ENCODE data around the gene TEX2. TPM values are rescaled to one million over a fixed set of nuclear protein-coding genes. Genes with fewer than 3 reads are reported as not detected.

The TEX2 gene
- total RNA-seq, 4 donors from 2014 or later = 12.3 to 137 (median 30.3) TPM

- Histone ChIP-seq H3K27me3 (no peaks in the 10 kb centered on the region), H3K9me3 (peaks cover 0 to 3% of the 10 kb centered on the region in 2 donors), H3K4me1 (no peaks in the 10 kb centered on the region), H3K36me3 (no peaks in the 10 kb centered on the region), H3K27ac (no peak overlapping the region), H3K4me3 (no peak overlapping the region)
- in situ Hi-C loops (cut with MboI; ENCODE audit: low pct_ligation_motif_present in 1 of 4, low pct_unique_long_range_greater_than_20kb in 1 of 4, low sequenced_read_pairs in 3 of 4) = loop anchor here (25.0 kb wide), 4 partner anchors 134 to 384 kb away; partner anchors contain the start of genes CSHL1 (in 2 of the 4) and GH1 (in 2 of the 4)
- DNase-seq = no peak
- TF ChIP-seq CTCF (IDR thresholded peaks at IDR 0.05) = no peak
- no peak for TF ChIP-seq POLR2AphosphoS5 (IDR thresholded peaks at IDR 0.05)
- no peak for TF ChIP-seq POLR2A (IDR thresholded peaks at IDR 0.05)
- TF ChIP-seq EP300 (IDR thresholded peaks at IDR 0.05; ENCODE audit: low read depth) = no peak
- intact Hi-C loops (cut with DNase I; ENCODE audit: low total_unique reads) = no loop called here
- 71 to 84% methylated on average over 4 to 5 of the region's 5 CpGs for WGBS, 2 donors (ENCODE audit: low coverage in 1 of 2)
These were observed 33.2 kb upstream of the TEX2 start for GRCh38 chr17:64296246-64296645.

- WGBS, 2 donors (ENCODE audit: low coverage in 1 of 2) = 98% methylated on average over 3 of the region's 3 CpGs; no CpG with 5 or more reads in 1 of the 2 donors
- Histone ChIP-seq H3K36me3 (no peaks in the 10 kb centered on the region), H3K4me1 (no peaks in the 10 kb centered on the region), H3K27ac (no peak overlapping the region), H3K4me3 (no peak overlapping the region), H3K9me3 (peaks cover 0 to 3% of the 10 kb centered on the region in 2 donors), H3K27me3 (no peaks in the 10 kb centered on the region)
- intact Hi-C loops (cut with DNase I; ENCODE audit: low total_unique reads) = no loop called here
- in situ Hi-C loops (cut with MboI; ENCODE audit: low pct_ligation_motif_present in 1 of 4, low pct_unique_long_range_greater_than_20kb in 1 of 4, low sequenced_read_pairs in 3 of 4) = loop anchor here (25.0 kb wide), 4 partner anchors 133 to 383 kb away; partner anchors contain the start of genes CSHL1 (in 2 of the 4) and GH1 (in 2 of the 4)
- TF ChIP-seq CTCF (IDR thresholded peaks at IDR 0.05) (no peak), POLR2AphosphoS5 (IDR thresholded peaks at IDR 0.05) (no peak), EP300 (IDR thresholded peaks at IDR 0.05; ENCODE audit: low read depth) (no peak)
- no peak for DNase-seq
These were observed 32.1 kb upstream of the TEX2 start for GRCh38 chr17:64295146-64295545.

DNA sequence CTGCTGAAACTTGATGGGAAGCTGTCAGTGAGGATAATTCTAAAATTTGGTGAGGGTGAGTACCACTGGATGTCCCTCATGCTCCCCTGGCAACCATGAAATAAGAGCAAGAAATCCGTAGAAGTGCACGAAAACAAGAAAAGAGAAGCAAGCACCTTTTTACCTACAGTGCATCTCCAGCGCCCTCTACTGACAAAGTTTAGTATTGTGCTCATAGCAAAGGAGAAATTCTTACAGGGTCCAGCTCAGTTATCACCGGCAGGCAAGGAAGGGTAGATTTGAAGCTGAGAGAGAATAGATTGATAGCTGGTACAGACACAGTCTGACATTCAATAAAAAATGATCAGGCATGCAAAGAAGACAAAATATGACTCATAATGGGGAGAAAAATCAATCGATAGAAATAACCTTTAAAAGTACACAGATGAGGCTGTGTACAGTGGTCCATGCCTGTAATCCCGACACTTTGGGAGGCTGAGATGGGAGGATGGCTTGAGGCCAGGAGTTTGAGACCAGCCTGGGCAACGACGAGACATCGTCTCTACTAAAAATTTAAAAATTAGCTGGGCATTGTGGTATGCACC is 28.3 kb upstream of the TEX2 start:
- WGBS, 2 donors (ENCODE audit: low coverage in 1 of 2) = 74 to 85% methylated on average over 9 of the region's 9 CpGs
- no peak for TF ChIP-seq POLR2AphosphoS5 (IDR thresholded peaks at IDR 0.05)
- no peak for TF ChIP-seq CTCF (IDR thresholded peaks at IDR 0.05)
- no peak for TF ChIP-seq EP300 (IDR thresholded peaks at IDR 0.05; ENCODE audit: low read depth)
- no peak for TF ChIP-seq POLR2A (IDR thresholded peaks at IDR 0.05)
- H3K27ac ChIP-seq = no peak overlapping the region
- no peak for DNase-seq
- H3K4me1 ChIP-seq = no peaks in the 10 kb centered on the region
- H3K9me3 ChIP-seq = peaks cover 0 to 3% of the 10 kb centered on the region in 2 donors
- in situ Hi-C loops (cut with MboI; ENCODE audit: low pct_ligation_motif_present in 1 of 4, low pct_unique_long_range_greater_than_20kb in 1 of 4, low sequenced_read_pairs in 3 of 4) = loop anchor here (25.0 kb wide), 4 partner anchors 129 to 379 kb away; partner anchors contain the start of genes CSHL1 (in 2 of the 4) and GH1 (in 2 of the 4)
- H3K36me3 ChIP-seq = no peaks in the 10 kb centered on the region
- H3K4me3 ChIP-seq = no peak overlapping the region
- H3K27me3 ChIP-seq = no peaks in the 10 kb centered on the region
- intact Hi-C loops (cut with DNase I; ENCODE audit: low total_unique reads) = no loop called here

DNA sequence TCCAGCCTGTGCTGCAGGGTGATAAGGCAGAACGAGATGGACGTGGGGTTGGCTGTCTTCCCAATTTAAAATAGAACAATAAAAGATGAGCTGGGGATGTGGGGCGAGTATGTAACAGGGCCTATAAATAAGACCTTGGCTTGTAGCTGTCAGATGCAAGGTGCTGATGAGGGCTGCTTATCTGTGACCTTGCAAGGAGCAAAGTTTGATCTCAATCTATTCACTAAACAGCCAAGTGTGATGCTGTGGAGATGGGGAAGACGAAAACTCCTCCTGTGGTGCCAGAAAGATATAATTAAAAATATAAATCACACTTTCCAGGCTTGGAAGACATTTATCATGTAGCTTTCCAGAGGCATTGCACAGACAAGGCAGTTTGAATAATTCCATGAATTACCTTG is 26.7 kb upstream of the TEX2 start:
- TF ChIP-seq EP300 (IDR thresholded peaks at IDR 0.05; ENCODE audit: low read depth) = no peak
- no peak for TF ChIP-seq POLR2A (IDR thresholded peaks at IDR 0.05)
- no peak for TF ChIP-seq POLR2AphosphoS5 (IDR thresholded peaks at IDR 0.05)
- TF ChIP-seq CTCF (IDR thresholded peaks at IDR 0.05) = no peak
- no peak overlapping the region for H3K27ac ChIP-seq
- H3K27me3 ChIP-seq = no peaks in the 10 kb centered on the region
- no peak for DNase-seq
- no peaks in the 10 kb centered on the region for H3K36me3 ChIP-seq
- in situ Hi-C loops (cut with MboI; ENCODE audit: low pct_ligation_motif_present in 1 of 4, low pct_unique_long_range_greater_than_20kb in 1 of 4, low sequenced_read_pairs in 3 of 4) = loop anchor here (25.0 kb wide), 4 partner anchors 127 to 377 kb away; partner anchors contain the start of genes CSHL1 (in 2 of the 4) and GH1 (in 2 of the 4)
- peaks cover 0 to 3% of the 10 kb centered on the region in 2 donors for H3K9me3 ChIP-seq
- no peaks in the 10 kb centered on the region for H3K4me1 ChIP-seq
- 38 to 44% methylated on average over 1 to 4 of the region's 4 CpGs for WGBS, 2 donors (ENCODE audit: low coverage in 1 of 2)
- intact Hi-C loops (cut with DNase I; ENCODE audit: low total_unique reads) = loop anchor here (5.0 to 10.0 kb wide), 2 partner anchors 142 to 375 kb away; partner anchors contain the start of genes CSHL1 and GH1
- no peak overlapping the region for H3K4me3 ChIP-seq

Data from transverse colon (tissue), 4 donors.